HEK293 (cell line): ENCODE measurements around the gene KLB.

ENCODE experiments used
- CTCF ChIA-PET: fragments of 350-600 bp; formaldehyde crosslinking; extraction: SDS; loops from one replicate; lab custom pipeline; 2021; ENCODE audit warnings: antibody characterized with exemption; lab: Yijun Ruan, JAX
- POLR2A ChIA-PET: fragments of 300-600 bp; formaldehyde crosslinking; extraction: SDS; loops from one replicate; lab custom pipeline; 2020; ENCODE audit warnings: antibody characterized with exemption, inconsistent platforms; lab: Yijun Ruan, JAX
- H3K27ac ChIP-seq: fragments of 200-500 bp; sonication (Bioruptor generic); 2 replicates; pipeline ENCODE4 v1.5.1; 2014; ENCODE audit warnings: low read depth, low read length, control low read depth, inconsistent platforms; ENCODE audit errors: extremely low read depth
- H3K36me3 ChIP-seq, 2 experiments: fragments of 200-500 bp in 1 of 2; sonication (Bioruptor generic) in 1 of 2; 1 replicate in 1 of 2; 2 replicates in 1 of 2; pipeline ENCODE4 v1.5.1; 2014 to 2017; ENCODE audit warnings: inconsistent platforms in 2 of 2, low read length in 2 of 2; ENCODE audit not compliant: control insufficient read depth in 2 of 2, insufficient read depth in 1 of 2
- H3K4me1 ChIP-seq: fragments of 200-500 bp; sonication (Bioruptor generic); 2 replicates; pipeline ENCODE4 v1.5.1; 2014; ENCODE audit warnings: mild to moderate bottlenecking, low read length, inconsistent platforms; ENCODE audit not compliant: control insufficient read depth, insufficient read depth
- H3K4me3 ChIP-seq: 2 replicates; pipeline ENCODE4 v1.5.1; 2011; ENCODE audit warnings: low read depth, mild to moderate bottlenecking, control low read depth, low read length, moderate library complexity
- H3K9me3 ChIP-seq: fragments of 200-500 bp; sonication (Bioruptor generic); 2 replicates; pipeline ENCODE4 v1.5.1; 2014; ENCODE audit warnings: low read depth, low read length, inconsistent platforms; ENCODE audit not compliant: control insufficient read depth, insufficient read depth
- HOXA7 ChIP-seq: sonication (generic); formaldehyde crosslinking; IDR thresholded peaks from 2 replicates; pipeline ENCODE4 v1.8.1; 2022; ENCODE audit warnings: missing genetic modification reagents, borderline replicate concordance
- MEIS1 ChIP-seq: sonication (generic); formaldehyde crosslinking; IDR thresholded peaks from 2 replicates; pipeline ENCODE4 v1.8.1; 2022; ENCODE audit warnings: missing genetic modification reagents, mild to moderate bottlenecking, borderline replicate concordance
- RBAK ChIP-seq: fragments of 450-650 bp; formaldehyde crosslinking; IDR thresholded peaks from 2 replicates; pipeline ENCODE4 v1.5.1; 2016; ENCODE audit warnings: missing biosample characterization, missing genetic modification characterization
- SCRT2 ChIP-seq: fragments of 450-650 bp; formaldehyde crosslinking; IDR thresholded peaks from 2 replicates; pipeline ENCODE4 v1.5.1; 2016; ENCODE audit warnings: missing biosample characterization, missing genetic modification characterization
- TRIM28 ChIP-seq: IDR thresholded peaks from 2 replicates; pipeline ENCODE4 v1.6.1; 2011; ENCODE audit warnings: low read length, control low read depth, borderline replicate concordance
- ZNF114 ChIP-seq: fragments of 450-650 bp; formaldehyde crosslinking; IDR thresholded peaks from 2 replicates; pipeline ENCODE4 v1.5.0; 2017; ENCODE audit warnings: missing biosample characterization, missing genetic modification characterization
- ZNF121 ChIP-seq: fragments of 450-650 bp; formaldehyde crosslinking; IDR thresholded peaks from 2 replicates; pipeline ENCODE4 v1.5.1; 2016; ENCODE audit warnings: missing biosample characterization, missing genetic modification characterization
- ZNF138 ChIP-seq: fragments of 450-650 bp; formaldehyde crosslinking; IDR thresholded peaks from 2 replicates; pipeline ENCODE4 v1.5.1; 2016; ENCODE audit warnings: missing biosample characterization, missing genetic modification characterization, borderline replicate concordance
- ZNF146 ChIP-seq: fragments of 450-650 bp; formaldehyde crosslinking; IDR thresholded peaks from 2 replicates; pipeline ENCODE4 v1.5.1; 2016; ENCODE audit warnings: missing biosample characterization, missing genetic modification characterization
- ZNF169 ChIP-seq: fragments of 450-650 bp; formaldehyde crosslinking; IDR thresholded peaks from 2 replicates; pipeline ENCODE4 v1.5.1; 2016; ENCODE audit warnings: missing biosample characterization, missing genetic modification characterization
- ZNF175 ChIP-seq: fragments of 450-650 bp; formaldehyde crosslinking; IDR thresholded peaks from 2 replicates; pipeline ENCODE4 v1.5.1; 2016; ENCODE audit warnings: missing biosample characterization, missing genetic modification characterization
- ZNF239 ChIP-seq: fragments of 450-650 bp; formaldehyde crosslinking; IDR thresholded peaks from 2 replicates; pipeline ENCODE4 v1.5.1; 2016; ENCODE audit warnings: missing biosample characterization, missing genetic modification characterization
- ZNF266 ChIP-seq: fragments of 450-650 bp; formaldehyde crosslinking; IDR thresholded peaks from 2 replicates; pipeline ENCODE4 v1.5.1; 2016; ENCODE audit warnings: missing biosample characterization, missing genetic modification characterization, low read depth
- ZNF48 ChIP-seq: fragments of 450-650 bp; formaldehyde crosslinking; IDR thresholded peaks from 2 replicates; pipeline ENCODE4 v1.5.1; 2016; ENCODE audit warnings: missing biosample characterization, missing genetic modification characterization
- ZNF514 ChIP-seq: fragments of 450-650 bp; formaldehyde crosslinking; IDR thresholded peaks from 2 replicates; pipeline ENCODE4 v1.5.1; 2016; ENCODE audit warnings: missing biosample characterization, missing genetic modification characterization
- ZNF629 ChIP-seq: fragments of 450-650 bp; formaldehyde crosslinking; IDR thresholded peaks from 2 replicates; pipeline ENCODE4 v1.5.1; 2017; ENCODE audit warnings: missing biosample characterization, missing genetic modification characterization
- ZNF654 ChIP-seq: fragments of 450-650 bp; formaldehyde crosslinking; IDR thresholded peaks from 2 replicates; pipeline ENCODE4 v1.5.1; 2016; ENCODE audit warnings: low read depth, missing biosample characterization, missing genetic modification characterization
- ZNF747 ChIP-seq: fragments of 450-650 bp; formaldehyde crosslinking; IDR thresholded peaks from 2 replicates; pipeline ENCODE4 v1.5.1; 2016; ENCODE audit warnings: missing biosample characterization, missing genetic modification characterization
- TF ChIP-seq, protein P1 (sequence below): fragments of 450-650 bp; formaldehyde crosslinking; IDR thresholded peaks from 2 replicates; pipeline ENCODE4 v1.5.1; 2016; ENCODE audit warnings: missing biosample characterization, missing genetic modification characterization
- TF ChIP-seq, protein P2 (sequence below): IDR thresholded peaks from 2 replicates; pipeline ENCODE4 v1.6.1; 2011; ENCODE audit warnings: mild to moderate bottlenecking, low read depth, low read length, borderline replicate concordance
- TF ChIP-seq, protein P3 (sequence below): fragments of 450-650 bp; formaldehyde crosslinking; optimal IDR thresholded peaks from 2 replicates; pipeline ENCODE3; 2016; ENCODE audit warnings: missing biosample characterization, mild to moderate bottlenecking, missing genetic modification characterization
- TF ChIP-seq, protein P4 (sequence below): fragments of 450-650 bp; formaldehyde crosslinking; IDR thresholded peaks from 2 replicates; pipeline ENCODE4 v1.5.1; 2016; ENCODE audit warnings: missing biosample characterization, missing genetic modification characterization
- TF ChIP-seq, protein P5 (sequence below): fragments of 450-650 bp; formaldehyde crosslinking; IDR thresholded peaks from 2 replicates; pipeline ENCODE4 v1.5.1; 2016; ENCODE audit warnings: missing biosample characterization, missing genetic modification characterization, low read depth
- TF ChIP-seq, protein P6 (sequence below): fragments of 450-650 bp; formaldehyde crosslinking; IDR thresholded peaks from 2 replicates; pipeline ENCODE4 v1.5.1; 2016; ENCODE audit warnings: missing biosample characterization, missing genetic modification characterization

KLB gene

DNA sequence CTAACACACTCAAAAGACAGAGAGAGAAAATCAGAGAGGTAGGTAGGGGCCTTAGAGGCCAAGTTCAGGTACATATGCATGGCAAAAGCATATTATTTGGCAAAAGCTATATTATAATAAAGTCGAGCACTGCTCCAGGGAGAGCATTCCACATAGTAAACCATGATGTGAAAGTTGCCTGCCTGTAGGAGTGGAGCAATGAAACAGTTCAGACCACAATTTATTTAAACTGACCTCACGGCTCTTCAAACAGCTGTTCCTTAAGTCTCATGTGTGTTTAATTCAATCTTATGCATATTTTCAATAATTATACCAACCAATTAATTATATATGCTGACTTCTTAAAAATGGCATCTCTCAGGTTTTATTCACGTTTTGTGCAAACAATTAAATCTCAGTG is 43.9 kb upstream of the KLB start (continued):
- TF ChIP-seq ZNF514 (no peak), ZNF654 (no peak), HOXA7 (CRISPR knock-in tag) (no peak)

DNA sequence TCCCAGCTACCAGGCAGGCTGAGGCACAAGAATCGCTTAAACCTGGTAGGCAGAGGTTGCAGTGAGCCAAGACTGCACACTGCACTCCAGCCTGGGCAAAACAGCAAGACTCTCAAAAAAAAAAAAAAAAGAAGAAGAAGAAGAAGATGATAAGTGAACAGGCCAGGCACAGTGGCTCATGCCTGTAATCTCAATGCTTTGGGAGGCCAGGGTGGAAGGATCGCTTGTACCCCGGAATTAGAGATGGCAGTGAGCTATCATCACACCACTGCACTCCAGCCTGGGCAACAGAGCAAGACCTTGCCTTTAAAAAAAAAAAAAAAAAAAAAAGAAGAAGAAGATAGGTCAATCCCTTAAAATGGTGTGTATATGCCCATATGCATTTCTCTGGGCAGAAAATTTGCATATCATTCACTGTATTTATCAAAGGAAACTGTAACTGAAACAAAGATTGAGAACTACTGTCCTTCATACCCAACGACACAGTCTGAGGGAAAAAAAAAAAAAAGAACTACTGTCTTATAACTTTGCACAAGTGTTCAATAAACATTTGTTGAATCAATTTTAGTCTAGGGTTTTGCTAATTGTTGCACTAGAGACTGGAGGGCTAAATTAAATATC is 42.8 kb upstream of the KLB start:
- CTCF ChIA-PET: no interaction called here
- no peaks in the 10 kb centered on the region for H3K4me1 ChIP-seq
- no peak overlapping the region for H3K4me3 ChIP-seq

DNA sequence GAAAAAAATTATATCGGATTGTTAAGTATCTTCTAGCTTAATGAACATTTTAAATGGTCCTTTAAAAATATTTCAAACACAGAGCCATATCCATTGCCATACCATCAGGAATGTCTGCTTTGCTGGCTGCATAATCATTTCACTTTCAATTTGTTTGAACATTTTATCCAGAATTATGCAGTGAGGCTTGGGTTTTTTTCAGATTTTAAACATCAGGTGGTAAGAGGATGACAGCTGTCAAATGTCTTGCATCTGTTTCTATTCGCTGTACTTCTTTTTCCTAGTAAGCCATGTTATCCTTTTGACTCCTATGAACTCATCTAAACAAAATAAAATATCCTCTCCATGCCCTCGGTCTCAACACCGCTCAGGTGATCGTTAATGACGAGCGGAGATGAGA is 41.4 kb upstream of the KLB start:
- TF ChIP-seq ZNF629 (tag by site-specific recombination): no peak
- TF ChIP-seq ZNF48 (tag by site-specific recombination): no peak
- TF ChIP-seq, protein P1, sequence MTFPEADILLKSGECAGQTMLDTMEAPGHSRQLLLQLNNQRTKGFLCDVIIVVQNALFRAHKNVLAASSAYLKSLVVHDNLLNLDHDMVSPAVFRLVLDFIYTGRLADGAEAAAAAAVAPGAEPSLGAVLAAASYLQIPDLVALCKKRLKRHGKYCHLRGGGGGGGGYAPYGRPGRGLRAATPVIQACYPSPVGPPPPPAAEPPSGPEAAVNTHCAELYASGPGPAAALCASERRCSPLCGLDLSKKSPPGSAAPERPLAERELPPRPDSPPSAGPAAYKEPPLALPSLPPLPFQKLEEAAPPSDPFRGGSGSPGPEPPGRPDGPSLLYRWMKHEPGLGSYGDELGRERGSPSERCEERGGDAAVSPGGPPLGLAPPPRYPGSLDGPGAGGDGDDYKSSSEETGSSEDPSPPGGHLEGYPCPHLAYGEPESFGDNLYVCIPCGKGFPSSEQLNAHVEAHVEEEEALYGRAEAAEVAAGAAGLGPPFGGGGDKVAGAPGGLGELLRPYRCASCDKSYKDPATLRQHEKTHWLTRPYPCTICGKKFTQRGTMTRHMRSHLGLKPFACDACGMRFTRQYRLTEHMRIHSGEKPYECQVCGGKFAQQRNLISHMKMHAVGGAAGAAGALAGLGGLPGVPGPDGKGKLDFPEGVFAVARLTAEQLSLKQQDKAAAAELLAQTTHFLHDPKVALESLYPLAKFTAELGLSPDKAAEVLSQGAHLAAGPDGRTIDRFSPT (tag by site-specific recombination): no peak
- TF ChIP-seq ZNF239 (tag by site-specific recombination): no peak
- TF ChIP-seq, protein P2, sequence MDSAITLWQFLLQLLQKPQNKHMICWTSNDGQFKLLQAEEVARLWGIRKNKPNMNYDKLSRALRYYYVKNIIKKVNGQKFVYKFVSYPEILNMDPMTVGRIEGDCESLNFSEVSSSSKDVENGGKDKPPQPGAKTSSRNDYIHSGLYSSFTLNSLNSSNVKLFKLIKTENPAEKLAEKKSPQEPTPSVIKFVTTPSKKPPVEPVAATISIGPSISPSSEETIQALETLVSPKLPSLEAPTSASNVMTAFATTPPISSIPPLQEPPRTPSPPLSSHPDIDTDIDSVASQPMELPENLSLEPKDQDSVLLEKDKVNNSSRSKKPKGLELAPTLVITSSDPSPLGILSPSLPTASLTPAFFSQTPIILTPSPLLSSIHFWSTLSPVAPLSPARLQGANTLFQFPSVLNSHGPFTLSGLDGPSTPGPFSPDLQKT: no peak
- no peak for TF ChIP-seq ZNF747 (tag by site-specific recombination)
- TF ChIP-seq, protein P3, sequence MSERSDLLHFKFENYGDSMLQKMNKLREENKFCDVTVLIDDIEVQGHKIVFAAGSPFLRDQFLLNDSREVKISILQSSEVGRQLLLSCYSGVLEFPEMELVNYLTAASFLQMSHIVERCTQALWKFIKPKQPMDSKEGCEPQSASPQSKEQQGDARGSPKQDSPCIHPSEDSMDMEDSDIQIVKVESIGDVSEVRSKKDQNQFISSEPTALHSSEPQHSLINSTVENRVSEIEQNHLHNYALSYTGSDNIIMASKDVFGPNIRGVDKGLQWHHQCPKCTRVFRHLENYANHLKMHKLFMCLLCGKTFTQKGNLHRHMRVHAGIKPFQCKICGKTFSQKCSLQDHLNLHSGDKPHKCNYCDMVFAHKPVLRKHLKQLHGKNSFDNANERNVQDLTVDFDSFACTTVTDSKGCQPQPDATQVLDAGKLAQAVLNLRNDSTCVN (tag by site-specific recombination): no peak
- TF ChIP-seq, protein P4, sequence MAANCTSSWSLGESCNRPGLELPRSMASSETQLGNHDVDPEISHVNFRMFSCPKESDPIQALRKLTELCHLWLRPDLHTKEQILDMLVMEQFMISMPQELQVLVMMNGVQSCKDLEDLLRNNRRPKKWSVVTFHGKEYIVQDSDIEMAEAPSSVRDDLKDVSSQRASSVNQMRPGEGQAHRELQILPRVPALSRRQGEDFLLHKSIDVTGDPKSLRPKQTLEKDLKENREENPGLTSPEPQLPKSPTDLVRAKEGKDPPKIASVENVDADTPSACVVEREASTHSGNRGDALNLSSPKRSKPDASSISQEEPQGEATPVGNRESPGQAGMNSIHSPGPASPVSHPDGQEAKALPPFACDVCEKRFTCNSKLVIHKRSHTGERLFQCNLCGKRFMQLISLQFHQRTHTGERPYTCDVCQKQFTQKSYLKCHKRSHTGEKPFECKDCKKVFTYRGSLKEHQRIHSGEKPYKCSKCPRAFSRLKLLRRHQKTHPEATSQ: no peak
- TF ChIP-seq RBAK (tag by site-specific recombination): no peak
- TF ChIP-seq ZNF175 (tag by site-specific recombination): no peak
- no peak for TF ChIP-seq SCRT2
- TF ChIP-seq ZNF266 (tag by site-specific recombination): no peak
- TF ChIP-seq, protein P5, sequence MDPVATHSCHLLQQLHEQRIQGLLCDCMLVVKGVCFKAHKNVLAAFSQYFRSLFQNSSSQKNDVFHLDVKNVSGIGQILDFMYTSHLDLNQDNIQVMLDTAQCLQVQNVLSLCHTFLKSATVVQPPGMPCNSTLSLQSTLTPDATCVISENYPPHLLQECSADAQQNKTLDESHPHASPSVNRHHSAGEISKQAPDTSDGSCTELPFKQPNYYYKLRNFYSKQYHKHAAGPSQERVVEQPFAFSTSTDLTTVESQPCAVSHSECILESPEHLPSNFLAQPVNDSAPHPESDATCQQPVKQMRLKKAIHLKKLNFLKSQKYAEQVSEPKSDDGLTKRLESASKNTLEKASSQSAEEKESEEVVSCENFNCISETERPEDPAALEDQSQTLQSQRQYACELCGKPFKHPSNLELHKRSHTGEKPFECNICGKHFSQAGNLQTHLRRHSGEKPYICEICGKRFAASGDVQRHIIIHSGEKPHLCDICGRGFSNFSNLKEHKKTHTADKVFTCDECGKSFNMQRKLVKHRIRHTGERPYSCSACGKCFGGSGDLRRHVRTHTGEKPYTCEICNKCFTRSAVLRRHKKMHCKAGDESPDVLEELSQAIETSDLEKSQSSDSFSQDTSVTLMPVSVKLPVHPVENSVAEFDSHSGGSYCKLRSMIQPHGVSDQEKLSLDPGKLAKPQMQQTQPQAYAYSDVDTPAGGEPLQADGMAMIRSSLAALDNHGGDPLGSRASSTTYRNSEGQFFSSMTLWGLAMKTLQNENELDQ (tag by site-specific recombination): no peak
- TF ChIP-seq TRIM28: no peak
- TF ChIP-seq ZNF146 (tag by site-specific recombination): no peak
- CTCF ChIA-PET: no interaction called here
- POLR2A ChIA-PET: interaction anchor here (0.6 kb wide), 1 partner anchor 1448 kb away, joined by 3 read pairs; no protein-coding TSS in a partner anchor

More for the DNA sequence above, 42.8 kb upstream of the KLB start:
- POLR2A ChIA-PET: interaction anchor here (0.6 to 2.0 kb wide), 2 partner anchors 95 to 580 kb away, joined by 5 to 8 read pairs; partner anchors contain the start of genes LIAS and RPL9
- H3K27ac ChIP-seq: no peak overlapping the region
- H3K36me3 ChIP-seq: no peaks in the 10 kb centered on the region; a peak in 1 of 3 replicates
- TF ChIP-seq ZNF121 (tag by site-specific recombination) (0 out of 2 replicates have a peak, but pooled peaks have one; percentile 12), MEIS1 (CRISPR knock-in tag) (no peak), ZNF114 (no peak), ZNF169 (tag by site-specific recombination) (no peak), ZNF138 (tag by site-specific recombination) (no peak)
- TF ChIP-seq, protein P6, sequence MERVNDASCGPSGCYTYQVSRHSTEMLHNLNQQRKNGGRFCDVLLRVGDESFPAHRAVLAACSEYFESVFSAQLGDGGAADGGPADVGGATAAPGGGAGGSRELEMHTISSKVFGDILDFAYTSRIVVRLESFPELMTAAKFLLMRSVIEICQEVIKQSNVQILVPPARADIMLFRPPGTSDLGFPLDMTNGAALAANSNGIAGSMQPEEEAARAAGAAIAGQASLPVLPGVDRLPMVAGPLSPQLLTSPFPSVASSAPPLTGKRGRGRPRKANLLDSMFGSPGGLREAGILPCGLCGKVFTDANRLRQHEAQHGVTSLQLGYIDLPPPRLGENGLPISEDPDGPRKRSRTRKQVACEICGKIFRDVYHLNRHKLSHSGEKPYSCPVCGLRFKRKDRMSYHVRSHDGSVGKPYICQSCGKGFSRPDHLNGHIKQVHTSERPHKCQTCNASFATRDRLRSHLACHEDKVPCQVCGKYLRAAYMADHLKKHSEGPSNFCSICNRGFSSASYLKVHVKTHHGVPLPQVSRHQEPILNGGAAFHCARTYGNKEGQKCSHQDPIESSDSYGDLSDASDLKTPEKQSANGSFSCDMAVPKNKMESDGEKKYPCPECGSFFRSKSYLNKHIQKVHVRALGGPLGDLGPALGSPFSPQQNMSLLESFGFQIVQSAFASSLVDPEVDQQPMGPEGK (tag by site-specific recombination): no peak
- H3K9me3 ChIP-seq: no peaks in the 10 kb centered on the region

More for the DNA sequence above, 41.4 kb upstream of the KLB start:
- no peaks in the 10 kb centered on the region; a peak in 1 of 3 replicates for H3K36me3 ChIP-seq
- H3K27ac ChIP-seq: peak overlapping the region; percentile 75; the same call in 1 of the 2 replicates
- H3K4me3 ChIP-seq: peak overlapping the region; percentile 93
- no peaks in the 10 kb centered on the region for H3K4me1 ChIP-seq
- no peaks in the 10 kb centered on the region for H3K9me3 ChIP-seq
